Measurements from ENCODE around the gene BNC1.
"Not testable (repeated sequence)": the region's sequence is repeated elsewhere in the genome, so short reads cannot be mapped to it uniquely, and the experiment has no call there.

BNC1 gene

DNA sequence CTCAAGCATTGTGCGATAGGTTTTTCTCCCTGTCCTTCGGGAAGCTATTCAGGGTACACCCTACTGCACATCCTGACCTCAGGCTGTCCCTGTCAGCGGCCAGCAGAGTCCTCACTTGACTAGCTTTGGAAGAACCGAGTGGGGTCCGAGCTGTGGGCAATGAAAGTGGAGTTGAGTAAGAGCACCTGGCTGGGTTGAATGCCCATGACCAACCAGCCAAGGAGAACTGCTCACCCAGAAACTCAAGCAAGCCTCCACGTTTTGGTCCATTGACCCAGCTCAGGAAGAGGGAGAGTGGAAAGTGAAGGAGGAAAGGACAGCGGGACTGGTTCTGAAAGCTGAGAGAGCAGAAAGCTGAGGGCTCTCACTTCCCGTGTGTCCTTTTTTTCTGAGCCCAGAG lies 40.8 kb downstream of the BNC1 start:
- no peak for DNase-seq

DNA sequence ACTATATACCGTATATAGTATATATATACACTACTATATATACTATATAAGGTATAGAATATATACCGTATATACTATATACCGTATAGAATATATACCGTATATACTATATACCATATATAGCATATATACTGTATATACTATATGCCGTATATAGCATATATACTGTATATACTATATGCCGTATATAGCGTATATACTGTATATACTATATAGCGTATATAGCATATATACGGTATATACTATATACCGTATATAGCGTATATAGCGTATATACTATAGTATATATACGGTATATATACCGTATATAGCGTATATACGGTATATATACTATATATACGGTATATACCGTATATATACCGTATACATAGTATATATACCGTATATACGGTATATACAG lies 54.2 kb downstream of the BNC1 start:
- DNase-seq, result no peak

DNA sequence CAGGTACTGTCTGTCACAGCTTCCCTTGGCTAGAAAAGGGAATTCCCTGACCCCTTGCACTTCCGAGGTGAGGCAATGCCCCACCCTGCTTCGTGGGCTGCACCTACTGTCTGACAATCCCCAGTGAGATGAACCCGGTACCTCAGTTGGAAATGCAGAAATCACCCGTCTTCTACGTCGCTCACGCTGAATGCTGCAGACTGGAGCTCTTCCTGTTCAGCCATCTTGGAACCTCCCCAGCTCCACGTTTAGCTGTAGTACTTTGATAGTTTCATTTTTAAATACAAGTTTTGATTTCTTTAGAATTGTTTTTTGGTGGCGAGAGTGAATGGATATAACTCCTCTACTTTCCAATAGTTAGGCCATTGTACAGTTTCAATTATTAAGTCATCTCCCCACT lies 59.0 kb downstream of the BNC1 start:
- DNase-seq, result no peak

DNA sequence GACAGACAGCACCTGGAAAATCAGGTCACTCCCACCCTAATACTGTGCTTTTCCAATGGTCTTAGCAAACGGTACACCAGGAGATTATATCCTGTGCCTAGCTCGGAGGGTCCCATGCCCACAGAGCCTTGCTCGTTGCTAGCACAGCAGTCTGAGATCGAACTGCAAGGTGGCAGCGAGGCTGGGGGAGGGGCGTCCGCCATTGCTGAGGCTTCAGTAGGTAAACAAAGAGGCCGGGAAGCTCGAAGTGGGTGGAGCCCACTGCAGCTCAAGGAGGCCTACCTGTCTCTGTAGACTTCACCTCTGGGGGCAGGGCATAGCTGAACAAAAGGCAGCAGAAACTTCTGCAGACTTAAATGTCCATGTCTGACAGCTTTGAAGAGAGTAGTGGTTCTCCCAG lies 62.7 kb downstream of the BNC1 start:
- not testable (repeated sequence) for DNase-seq

DNA sequence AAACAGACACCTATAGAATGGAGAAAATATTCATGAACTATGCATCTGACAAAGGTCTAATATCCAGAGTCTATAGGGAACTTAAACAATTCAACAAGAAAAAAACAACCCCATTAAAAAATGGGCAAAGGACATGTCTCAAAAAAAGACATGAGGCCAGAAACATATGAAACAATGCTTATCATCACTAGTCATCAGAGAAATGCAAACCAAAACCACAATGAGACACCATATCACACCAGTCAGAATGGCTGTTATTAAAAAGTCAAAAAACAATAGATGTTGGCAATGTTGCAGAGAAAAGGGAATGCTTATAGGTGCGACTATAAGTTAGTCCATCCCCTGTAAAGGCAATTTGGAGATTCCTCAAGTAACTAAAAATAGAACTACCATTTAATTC lies 65.4 kb downstream of the BNC1 start:
- no peak for DNase-seq

DNA sequence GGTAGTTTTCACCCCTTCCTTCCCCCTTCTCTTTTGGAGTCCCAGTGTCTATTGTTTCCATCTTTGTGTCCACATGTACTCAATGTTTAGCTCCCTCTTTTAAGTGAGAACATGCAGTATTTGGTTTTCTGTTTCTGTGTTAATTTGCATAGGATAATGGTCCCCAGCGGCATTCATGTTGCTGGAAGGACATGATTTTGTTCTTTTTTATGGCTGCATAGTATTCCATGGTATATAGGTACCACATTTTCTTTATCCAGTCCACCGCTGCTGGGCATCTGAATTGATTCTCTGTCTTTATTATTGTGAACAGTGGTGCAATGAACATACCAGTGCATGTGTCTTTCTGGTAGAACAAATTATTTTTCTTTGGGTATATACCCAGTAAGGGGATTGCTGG lies 69.2 kb downstream of the BNC1 start:
- no peak for DNase-seq

DNA sequence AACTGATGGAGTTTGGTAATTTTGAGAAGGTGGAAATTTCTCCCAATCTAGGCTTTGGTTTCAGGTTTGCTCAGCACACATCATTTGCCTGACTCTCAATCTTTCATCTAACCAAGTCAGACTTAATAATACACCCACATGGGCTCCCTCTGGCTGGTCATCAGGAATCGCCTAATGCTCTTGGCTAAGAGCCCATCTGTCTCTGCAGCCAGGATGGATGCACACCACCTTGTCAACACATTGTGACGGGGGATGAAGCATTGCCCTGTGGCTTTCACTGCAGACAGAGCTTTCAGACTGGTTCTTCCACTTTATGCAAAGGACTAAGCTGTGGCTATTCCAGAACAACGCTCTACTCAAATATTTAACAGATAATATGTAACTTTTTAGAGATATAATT lies 73.8 kb downstream of the BNC1 start:
- DNase-seq, result no peak

DNA sequence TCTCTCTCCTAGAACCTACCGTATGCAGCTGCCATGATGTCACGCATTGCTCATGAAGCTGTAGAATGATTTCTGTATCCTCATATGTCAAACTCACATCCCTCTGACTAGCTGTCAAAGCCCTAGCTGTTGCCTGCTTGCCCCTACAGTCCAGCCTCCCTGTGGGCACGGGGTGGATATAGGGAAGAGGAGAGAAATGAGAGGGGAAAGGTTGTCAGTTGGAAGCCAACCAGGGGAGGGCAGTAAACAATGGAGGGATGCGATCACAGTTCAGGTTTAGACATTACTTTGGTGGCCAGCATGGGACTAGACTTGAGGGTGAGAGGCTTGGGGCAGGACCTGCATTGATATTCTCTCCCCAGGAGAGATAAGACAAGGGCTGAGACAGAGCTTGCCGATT lies 75.1 kb downstream of the BNC1 start:
- no peak for DNase-seq

DNA sequence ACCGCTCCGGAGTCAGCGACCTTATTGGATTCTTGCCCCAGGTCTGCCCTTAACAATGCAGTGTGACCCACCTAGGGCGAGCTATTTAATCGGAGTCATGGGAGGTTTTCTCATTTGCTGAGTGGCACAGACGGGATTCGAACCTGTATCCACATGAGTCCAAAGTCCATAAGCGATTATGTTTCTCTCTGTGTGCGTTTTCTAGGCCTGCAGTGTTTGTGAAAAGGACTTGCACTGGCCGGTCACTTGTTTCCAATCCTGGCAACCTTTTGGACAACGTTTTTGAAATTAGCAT lies 76.2 kb downstream of the BNC1 start:
- DNase-seq, result peak; percentile 25

DNA sequence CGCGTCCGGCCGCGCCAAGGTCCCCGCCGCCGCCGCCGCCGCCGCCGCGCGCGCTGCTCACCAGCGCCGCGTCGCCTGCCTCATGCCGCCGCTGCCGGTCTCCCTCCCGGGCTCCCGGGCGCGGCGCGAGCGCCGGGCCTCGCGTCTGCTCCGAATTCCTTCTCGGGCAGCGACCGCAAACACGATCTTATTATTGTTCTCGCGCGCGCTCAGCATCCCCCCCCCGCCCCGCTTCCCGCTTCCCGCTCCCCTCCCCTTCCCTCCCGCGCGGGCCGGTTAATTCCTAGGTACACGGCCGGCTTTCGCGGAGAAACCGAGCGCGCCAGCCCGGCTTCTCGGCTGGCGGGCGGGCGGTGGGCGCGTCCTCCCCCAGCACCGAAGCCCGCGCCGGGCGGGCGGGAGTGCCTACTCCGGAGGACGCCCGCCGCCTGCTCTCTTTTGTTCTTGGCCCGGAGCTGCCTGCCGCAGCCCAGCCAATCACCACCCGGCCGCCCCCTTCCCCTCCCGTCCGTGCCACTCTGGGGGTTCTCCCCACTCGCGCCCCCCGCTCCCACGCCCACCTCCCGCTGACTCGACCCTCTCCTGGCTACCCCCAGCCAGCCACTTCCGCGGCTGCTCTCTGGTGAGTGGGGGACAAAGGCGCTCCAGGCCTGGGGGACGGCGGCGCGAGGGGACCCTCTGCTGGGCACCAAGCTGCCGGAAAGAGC lies 76.7 kb downstream of the BNC1 start, which contains the start of gene HDGFL3:
TSS of gene HDGFL3 (minus strand) at position 164 of the 707 bp plus-strand sequence. CDS start 409 bp downstream, outside the sequence.
- DNase-seq, result no peak

DNA sequence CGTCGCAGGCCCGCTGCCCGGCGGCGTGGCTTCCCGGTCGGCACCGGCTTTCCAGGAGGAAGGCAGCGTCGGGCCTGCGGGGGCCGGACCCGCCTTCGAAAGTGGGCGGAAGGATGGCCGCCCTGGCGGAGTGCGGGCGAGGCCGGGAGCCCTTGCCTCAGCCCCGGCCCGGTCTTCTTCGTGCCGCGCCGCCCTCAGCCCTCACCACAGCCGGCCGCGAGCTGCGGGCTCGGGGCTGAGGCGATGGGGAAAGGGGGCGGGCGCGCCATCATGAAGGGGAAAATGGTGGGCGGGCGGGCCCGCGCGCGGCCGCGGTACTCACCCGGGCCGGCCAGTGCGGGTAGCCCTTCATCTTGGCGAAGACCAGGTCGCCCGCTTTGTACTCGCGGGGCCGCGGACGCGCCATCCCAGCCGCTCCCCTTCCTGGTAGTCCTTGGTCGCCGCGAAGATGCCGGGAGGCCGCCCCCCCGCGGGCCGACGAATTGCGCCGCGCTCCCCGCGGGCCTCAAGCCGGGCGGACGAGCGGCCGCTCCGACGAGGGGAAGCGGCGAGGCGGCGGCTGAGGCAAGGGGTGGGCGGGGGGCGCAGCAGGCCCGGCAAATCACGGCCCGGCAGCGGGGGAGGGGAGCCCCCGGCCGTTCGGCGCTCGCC lies 77.3 kb downstream of the BNC1 start:
- DNase-seq, result no peak

DNA sequence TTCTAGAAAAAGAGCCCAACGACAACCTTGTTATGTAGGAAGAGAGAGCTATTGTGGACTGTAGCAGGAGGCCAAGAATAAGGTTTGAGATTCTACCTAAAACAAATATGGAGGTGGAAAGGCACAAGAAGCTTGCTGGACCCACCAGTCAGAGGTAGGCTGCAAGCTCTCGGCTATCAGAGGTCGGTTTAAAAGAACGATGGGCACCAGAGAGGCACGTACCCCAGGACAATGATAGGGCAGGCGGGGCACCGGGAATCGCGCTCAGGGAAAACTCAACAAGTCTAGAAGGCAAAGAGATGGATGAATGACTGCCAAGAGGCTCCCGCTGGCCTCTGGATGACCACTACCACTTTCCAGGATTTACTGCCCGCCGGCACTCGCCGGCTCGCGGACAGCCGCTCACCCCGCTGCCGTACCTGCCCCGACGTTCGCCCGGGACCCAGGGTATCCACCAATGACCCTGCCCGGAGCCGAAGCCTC lies 77.9 kb downstream of the BNC1 start:
- DNase-seq, result no peak
